Natural killer cell (primary cell): Measurements from ENCODE around the gene RPL3. TPM values are rescaled to one million over a fixed set of nuclear protein-coding genes. Genes with fewer than 3 reads are reported as not detected.

Experiments
- ATAC-seq, 3 donors: fragments of 150-1000 bp in 2 of 3; fragments of 200-7000 bp in 1 of 3; cut with Tn5 transposase; 1 replicate in 1 of 3; 2 replicates in 2 of 3; pipeline ENCODE4 v1.10.0; 2021; ENCODE audit warnings: mild to moderate bottlenecking in 2 of 3, moderate library complexity in 2 of 3
- DNase-seq, 2 donors: peaks; one replicate each; pipeline versions ENCODE4 v3.0.0 to v3.0.0-alpha.2; 2013 to 2021; ENCODE audit warnings: mixed read lengths in 1 of 2
- H3K27ac ChIP-seq: one replicate; pipeline ENCODE4 v1.5.1; 2013; ENCODE audit warnings: mild to moderate bottlenecking, low read length
- H3K27me3 ChIP-seq: one replicate; pipeline ENCODE4 v1.6.1; 2013; ENCODE audit warnings: low read length; ENCODE audit not compliant: control insufficient read depth, insufficient read depth
- H3K36me3 ChIP-seq: one replicate; pipeline ENCODE4 v1.6.1; 2013; ENCODE audit warnings: low read length; ENCODE audit not compliant: control insufficient read depth, insufficient read depth
- H3K4me1 ChIP-seq: one replicate; pipeline ENCODE4 v1.6.1; 2013; ENCODE audit warnings: low read length; ENCODE audit not compliant: control insufficient read depth, insufficient read depth
- H3K4me3 ChIP-seq: one replicate; pipeline ENCODE4 v1.5.1; 2013; ENCODE audit warnings: low read length
- H3K9me3 ChIP-seq: one replicate; pipeline ENCODE4 v1.6.1; 2013; ENCODE audit warnings: low read length; ENCODE audit not compliant: control insufficient read depth, insufficient read depth
- H3K27ac Mint-ChIP-seq, 2 donors: one replicate each; pipeline ENCODE4 v1.8.0; 2022; ENCODE audit warnings: mild to moderate bottlenecking in 2 of 2, mixed read lengths in 2 of 2, moderate library complexity in 1 of 2
- H3K27me3 Mint-ChIP-seq, 2 donors: one replicate each; pipeline ENCODE4 v1.8.0; 2022; ENCODE audit warnings: low read depth in 2 of 2, mixed read lengths in 2 of 2
- H3K36me3 Mint-ChIP-seq: one replicate; pipeline ENCODE4 v1.8.0; 2022; ENCODE audit warnings: mixed read lengths
- H3K4me1 Mint-ChIP-seq, 2 donors: one replicate each; pipeline ENCODE4 v1.8.0; 2022; ENCODE audit warnings: mixed read lengths in 2 of 2
- H3K4me3 Mint-ChIP-seq: one replicate; pipeline ENCODE4 v1.8.0; 2022; ENCODE audit warnings: mild to moderate bottlenecking, moderate library complexity, mixed read lengths
- H3K9me3 Mint-ChIP-seq, 2 donors: one replicate each; pipeline ENCODE4 v1.8.0; 2022; ENCODE audit warnings: mixed read lengths in 2 of 2
- WGBS: methylation state at CpG from one replicate; pipeline ENCODE4 v1.1.7; 2013; ENCODE audit warnings: missing lambda C conversion rate; ENCODE audit not compliant: insufficient coverage; 5-methylcytosine and 5-hydroxymethylcytosine counted together
- intact Hi-C: fragments of 100-400 bp; cut with micrococcal nuclease; formaldehyde crosslinking; loops from one replicate; pipeline ENCODE4 v1.14.2; 2022
- total RNA-seq, 4 donors: library from RNA; stranded (reverse); fragments of 120-200 nt in 1 of 4; gene quantifications; one replicate each; pipeline versions ENCODE4 v1.2.3 to v1.2.4, GENCODE V29; 2013 to 2022
- TF ChIP-seq, protein P1 (sequence below): fragments of 200-600 bp; IDR thresholded peaks from one replicate; pipeline ENCODE4 v1.8.0; 2022; ENCODE audit warnings: antibody characterized with exemption

Gene RPL3
- total RNA-seq, 3 donors from 2014 or later (not counting 1 experiment from before 2014, with no cell fraction given): 1,534 to 1,757 (median 1,614) TPM

GRCh38 chr22:39312410-39312809 lies 7.0 kb downstream of the RPL3 start:
- H3K4me1 Mint-ChIP-seq: peaks cover 11 to 45% of the 10 kb centered on the region in 2 donors
- H3K36me3 ChIP-seq: peaks cover 61% of the 10 kb centered on the region
- no peaks in the 10 kb centered on the region for H3K36me3 Mint-ChIP-seq
- 88% methylated on average over 5 of the region's 5 CpGs for WGBS
- no peak overlapping the region for H3K27ac ChIP-seq
- no peaks in the 10 kb centered on the region for H3K9me3 ChIP-seq
- DNase-seq (no peak), ATAC-seq (no peak)
- no peaks in the 10 kb centered on the region for H3K27me3 Mint-ChIP-seq
- peak overlapping the region in 1 of 2 donors; percentile 18 for H3K27ac Mint-ChIP-seq
- no peaks in the 10 kb centered on the region for H3K9me3 Mint-ChIP-seq
- H3K4me3 ChIP-seq: no peak overlapping the region
- no peak overlapping the region for H3K4me3 Mint-ChIP-seq
- TF ChIP-seq, protein P1, sequence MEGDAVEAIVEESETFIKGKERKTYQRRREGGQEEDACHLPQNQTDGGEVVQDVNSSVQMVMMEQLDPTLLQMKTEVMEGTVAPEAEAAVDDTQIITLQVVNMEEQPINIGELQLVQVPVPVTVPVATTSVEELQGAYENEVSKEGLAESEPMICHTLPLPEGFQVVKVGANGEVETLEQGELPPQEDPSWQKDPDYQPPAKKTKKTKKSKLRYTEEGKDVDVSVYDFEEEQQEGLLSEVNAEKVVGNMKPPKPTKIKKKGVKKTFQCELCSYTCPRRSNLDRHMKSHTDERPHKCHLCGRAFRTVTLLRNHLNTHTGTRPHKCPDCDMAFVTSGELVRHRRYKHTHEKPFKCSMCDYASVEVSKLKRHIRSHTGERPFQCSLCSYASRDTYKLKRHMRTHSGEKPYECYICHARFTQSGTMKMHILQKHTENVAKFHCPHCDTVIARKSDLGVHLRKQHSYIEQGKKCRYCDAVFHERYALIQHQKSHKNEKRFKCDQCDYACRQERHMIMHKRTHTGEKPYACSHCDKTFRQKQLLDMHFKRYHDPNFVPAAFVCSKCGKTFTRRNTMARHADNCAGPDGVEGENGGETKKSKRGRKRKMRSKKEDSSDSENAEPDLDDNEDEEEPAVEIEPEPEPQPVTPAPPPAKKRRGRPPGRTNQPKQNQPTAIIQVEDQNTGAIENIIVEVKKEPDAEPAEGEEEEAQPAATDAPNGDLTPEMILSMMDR: no peak
- peaks cover 56% of the 10 kb centered on the region for H3K4me1 ChIP-seq
- intact Hi-C loops: no loop called here
- H3K27me3 ChIP-seq: no peaks in the 10 kb centered on the region

DNA sequence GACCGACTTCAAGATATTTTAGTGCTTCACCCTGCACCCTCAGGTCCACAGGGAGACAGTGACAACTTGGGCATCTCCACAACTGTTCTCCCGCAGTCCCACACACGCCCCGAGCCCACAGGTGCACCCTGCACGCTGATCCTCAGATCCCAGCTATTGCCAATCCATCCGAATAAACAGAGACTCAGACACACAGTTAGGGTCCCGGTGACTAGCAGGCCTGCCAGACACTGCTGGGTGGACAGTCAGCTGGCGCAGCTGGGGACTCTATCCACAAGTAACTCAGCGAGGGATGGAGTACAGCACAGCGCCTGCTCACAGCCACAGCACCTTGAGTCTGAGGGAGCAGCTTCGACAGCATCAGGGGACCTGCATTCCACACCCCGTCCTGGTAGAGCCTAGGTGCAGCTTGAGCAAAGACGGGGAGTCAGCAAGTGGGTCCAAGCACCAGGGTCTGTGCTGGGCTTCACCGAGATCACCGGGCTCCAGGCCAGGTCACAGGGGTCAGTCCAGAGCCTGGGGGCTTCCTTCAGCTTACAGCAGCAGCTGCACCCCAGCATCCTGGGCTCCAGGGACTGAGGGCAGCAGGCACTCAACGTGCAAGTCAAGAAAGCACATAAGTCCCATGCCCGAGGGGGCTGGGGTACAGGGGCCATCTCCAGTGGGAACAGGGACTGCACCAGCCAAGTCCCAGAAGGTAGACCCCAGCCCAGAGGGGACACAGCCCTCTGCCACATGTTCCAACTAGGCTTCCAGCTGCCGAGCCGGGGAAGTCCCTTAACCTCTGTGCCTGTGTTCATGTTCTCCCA lies 7.6 kb downstream of the RPL3 start:
- ATAC-seq (no peak), DNase-seq (peak in 1 of 2 donors; percentile 26)
- Mint-ChIP-seq H3K4me1 (peaks cover 5 to 39% of the 10 kb centered on the region in 2 donors), H3K27ac (peak overlapping the region; percentile 27 to 43), H3K9me3 (no peaks in the 10 kb centered on the region), H3K4me3 (no peak overlapping the region), H3K27me3 (no peaks in the 10 kb centered on the region), H3K36me3 (no peaks in the 10 kb centered on the region)
- 91% methylated on average over 19 of the region's 19 CpGs for WGBS
- Histone ChIP-seq H3K9me3 (no peaks in the 10 kb centered on the region), H3K36me3 (peaks cover 55% of the 10 kb centered on the region), H3K4me1 (peaks cover 55% of the 10 kb centered on the region), H3K4me3 (no peak overlapping the region), H3K27me3 (no peaks in the 10 kb centered on the region), H3K27ac (no peak overlapping the region)
- intact Hi-C loops: loop anchor here (1.0 kb wide), 1 partner anchor 140 kb away; no protein-coding TSS in a partner anchor
- TF ChIP-seq, protein P1: no peak

DNA sequence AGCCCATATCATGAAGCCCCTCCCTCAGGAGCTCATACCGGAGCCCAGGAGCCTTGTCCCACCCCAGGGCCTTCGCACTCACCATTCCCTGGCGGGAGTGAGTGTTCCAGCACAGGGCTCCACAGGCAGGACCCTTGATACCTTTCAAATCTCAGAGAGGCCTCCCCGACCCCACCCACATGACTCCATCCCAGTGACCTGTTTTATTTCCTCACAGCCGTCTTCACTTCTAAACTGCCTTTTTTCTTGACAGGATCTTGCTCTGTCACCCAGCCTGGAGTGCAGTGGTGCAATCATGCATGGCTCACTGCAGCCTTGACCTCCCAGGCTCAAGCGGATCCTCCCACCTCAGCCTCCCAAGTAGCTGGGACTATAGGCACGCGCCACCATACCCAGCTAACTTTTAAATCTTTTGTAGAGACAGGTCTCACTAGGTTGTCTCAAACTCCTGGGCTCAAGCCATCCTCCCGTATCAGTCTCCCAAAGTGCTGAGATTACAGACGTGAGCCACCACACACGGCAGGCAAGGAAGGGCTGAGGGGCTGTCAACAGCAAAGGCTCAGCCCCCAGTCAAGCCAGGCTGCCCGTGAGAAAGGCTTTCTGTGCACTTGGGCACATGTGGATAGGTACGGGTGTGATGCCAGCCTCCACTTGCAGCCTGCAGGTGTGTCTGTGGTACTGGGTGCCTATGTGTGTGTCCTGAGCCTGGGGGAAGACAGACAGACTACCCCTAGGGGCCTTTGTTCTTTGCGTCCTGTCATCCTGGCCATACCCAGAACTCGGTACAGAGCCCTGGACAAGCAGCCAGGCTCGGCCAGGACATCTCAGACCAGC lies 9.3 kb downstream of the RPL3 start:
- Mint-ChIP-seq H3K4me3 (no peak overlapping the region), H3K4me1 (peaks cover 5 to 27% of the 10 kb centered on the region in 2 donors), H3K27ac (no peak overlapping the region), H3K9me3 (no peaks in the 10 kb centered on the region), H3K36me3 (no peaks in the 10 kb centered on the region), H3K27me3 (no peaks in the 10 kb centered on the region)
- TF ChIP-seq, protein P1: no peak
- peaks cover 38% of the 10 kb centered on the region for H3K4me1 ChIP-seq
- H3K36me3 ChIP-seq: peaks cover 38% of the 10 kb centered on the region
- H3K27ac ChIP-seq: no peak overlapping the region
- DNase-seq (peak in 1 of 2 donors; percentile 16), ATAC-seq (no peak)
- no peaks in the 10 kb centered on the region for H3K9me3 ChIP-seq
- H3K4me3 ChIP-seq: no peak overlapping the region
- intact Hi-C loops: no loop called here
- 90% methylated on average over 16 of the region's 16 CpGs for WGBS
- no peaks in the 10 kb centered on the region for H3K27me3 ChIP-seq
